K562 (cell line): ENCODE data around the gene NDRG3. TPM values are rescaled to one million over a fixed set of nuclear protein-coding genes. Genes with fewer than 3 reads are reported as not detected.
A peak's percentile ranks its signal among the peaks of the same experiment; 100 is the strongest.

Source experiments
- CBFA2T2 ChIP-seq: fragments of 450-650 bp; conservative IDR thresholded peaks from 2 replicates; pipeline ENCODE4 v1.6.1; 2017; ENCODE audit warnings: mild to moderate bottlenecking
- CC2D1A ChIP-seq: fragments of 450-650 bp; IDR thresholded peaks from 2 replicates; pipeline ENCODE4 v1.6.1; 2017; ENCODE audit warnings: mild to moderate bottlenecking
- MITF ChIP-seq: IDR thresholded peaks from 2 replicates; pipeline ENCODE4 v1.6.1; 2014; ENCODE audit warnings: antibody characterized with exemption
- POLR2AphosphoS5 ChIP-seq: IDR thresholded peaks from 2 replicates; pipeline ENCODE4 v1.6.1; 2011; ENCODE audit warnings: mild to moderate bottlenecking, low read depth, low read length, moderate library complexity; ENCODE audit not compliant: control insufficient read depth, insufficient read depth
- PRDM10 ChIP-seq: fragments of 450-650 bp; IDR thresholded peaks from 2 replicates; pipeline ENCODE4 v1.6.1; 2018; ENCODE audit not compliant: partially characterized antibody
- SFPQ ChIP-seq: fragments of 200-400 bp; formaldehyde crosslinking; IDR thresholded peaks from 2 replicates; pipeline ENCODE4 v1.6.1; 2017; ENCODE audit warnings: mild to moderate bottlenecking, low read depth, low read length, moderate library complexity
- STAG1 ChIP-seq: sonication (generic); formaldehyde crosslinking; IDR thresholded peaks from 2 replicates; pipeline ENCODE4 v1.5.0; 2020; ENCODE audit warnings: missing genetic modification reagents, borderline replicate concordance
- ZBTB11 ChIP-seq, 3 experiments: fragments of 200-800 bp in 1 of 3; fragments of 250-450 bp in 1 of 3; fragments of 450-650 bp in 1 of 3; sonication (Bioruptor Pico) in 1 of 3; sonication (Bioruptor generic) in 1 of 3; formaldehyde crosslinking in 1 of 3; IDR thresholded peaks; 2 replicates each; pipeline versions ENCODE4 v1.6.1 to v1.8.0; 2016 to 2022; ENCODE audit warnings: mild to moderate bottlenecking in 2 of 3, missing genetic modification characterization in 2 of 3, missing compliant biosample characterization in 1 of 3, moderate library complexity in 1 of 3
- ZBTB33 ChIP-seq: sonication (generic); formaldehyde crosslinking; IDR thresholded peaks from 2 replicates; pipeline ENCODE4 v1.8.1; 2023; ENCODE audit warnings: mild to moderate bottlenecking, missing genetic modification reagents
- ZKSCAN3 ChIP-seq: fragments of 250-450 bp; sonication (Bioruptor Pico); IDR thresholded peaks from 2 replicates; pipeline ENCODE4 v1.4.0; 2020
- polyA plus RNA-seq, 8 experiments: library from polyadenylated mRNA; depleted of rRNA in 4 of 8; stranded (reverse) in 5 of 8; unstranded in 3 of 8; fragments of >200 nt; fragmentation: Nextera tagmentation in 2 of 8; fragmentation: Illumina TruSeq in 1 of 8; extraction: Ambion mirVana in 2 of 8; extraction: Trizol in 1 of 8; gene quantifications; 2 replicates each; pipeline versions ENCODE4 v1.2.1 to v1.2.3, GENCODE V29; 2011 to 2014; ENCODE audit warnings: inconsistent platforms in 1 of 8, missing spikeins in 1 of 8
- total RNA-seq, 7 experiments: library from RNA; depleted of rRNA in 6 of 7; stranded (reverse); fragments of >200 nt in 6 of 7; fragmentation: Illumina TruSeq in 2 of 7; extraction: Trizol in 2 of 7; gene quantifications; 2 replicates each; pipeline versions ENCODE4 v1.2.1 to v1.2.3, GENCODE V29; 2011 to 2021; ENCODE audit warnings: low replicate concordance in 1 of 7

The NDRG3 gene
- total and polyA plus RNA-seq, 9 of the 15 experiments (the other 6 are each of a cell fraction or from before 2014, with no cell fraction given), result 14.6 to 39.4 (median 24.4) TPM

- TF ChIP-seq ZBTB11 (CRISPR knock-in tag; IDR thresholded peaks at IDR 0.05) (no peak; a peak in 1 of 6 replicates), POLR2AphosphoS5 (peak; percentile 81; the same call in 1 of the 2 replicates), SFPQ (no peak), CC2D1A (0 out of 2 replicates have a peak, but pooled peaks have one; percentile 37), ZKSCAN3 (CRISPR knock-in tag) (no peak), ZBTB33 (CRISPR knock-in tag) (no peak), CBFA2T2 (no peak), PRDM10 (no peak), STAG1 (CRISPR knock-in tag) (peak; percentile 31; the same call in 1 of the 2 replicates), MITF (no peak)
Observed at GRCh38 chr20:36773597-36774390, 27.9 kb upstream of the NDRG3 start, which contains the start of gene DSN1 (continued).
